ENCODE measurements around the gene SIRPA.

DNA sequence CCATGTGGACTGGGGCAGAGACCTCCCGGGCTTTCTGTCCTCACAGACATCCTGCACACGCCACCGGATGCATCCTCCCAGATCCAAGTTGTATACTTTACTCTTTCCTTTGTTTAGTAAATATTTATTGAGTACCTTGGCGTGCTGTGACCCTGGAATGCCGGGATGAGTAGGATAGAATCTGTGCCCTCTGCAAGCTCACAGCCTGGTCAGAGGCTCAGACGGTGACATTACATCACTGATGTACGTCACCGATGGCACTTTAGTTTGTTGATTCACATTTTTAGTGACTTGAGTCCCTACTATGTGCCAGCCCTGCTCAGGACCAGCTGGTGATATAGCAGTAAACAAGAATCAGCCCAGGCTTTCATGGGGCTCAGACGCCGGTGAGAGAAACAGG lies 32.9 kb downstream of the SIRPA start:
- TF ChIP-seq POLR2A (IDR thresholded peaks at IDR 0.05; ENCODE audit: low read length), result no peak
- TF ChIP-seq GATA1 (IDR thresholded peaks at IDR 0.05; ENCODE audit: low read depth, low read length), result no peak

All from erythroblast (primary cell).